OCI-LY1 (cell line): ENCODE results near the gene VMA21.

Experiments
- H2AFZ ChIP-seq: fragments of 200-600 bp; sonication (generic), shearing (Covaris generic); 2 replicates; pipeline ENCODE4 v1.6.0; 2014; ENCODE audit warnings: antibody characterized with exemption, mild to moderate bottlenecking, low read length
- H3F3A ChIP-seq: fragments of 200-600 bp; sonication (generic), shearing (Covaris generic); 2 replicates; pipeline ENCODE4 v1.6.0; 2014; ENCODE audit warnings: mild to moderate bottlenecking, antibody characterized with exemption, low read length, moderate library complexity; ENCODE audit not compliant: insufficient read depth
- H3K27ac ChIP-seq: fragments of 200-600 bp; sonication (generic); 2 replicates; pipeline ENCODE4 v1.5.1; 2014; ENCODE audit warnings: low read length, mixed run types, mild to moderate bottlenecking, low read depth; ENCODE audit not compliant: poor library complexity, severe bottlenecking
- H3K27me3 ChIP-seq: fragments of 200-600 bp; sonication (generic); 2 replicates; pipeline ENCODE4 v1.6.0; 2014; ENCODE audit warnings: antibody characterized with exemption, mild to moderate bottlenecking, low read length, moderate library complexity; ENCODE audit not compliant: insufficient read depth
- H3K36me3 ChIP-seq: fragments of 200-600 bp; sonication (generic); 2 replicates; pipeline ENCODE4 v1.6.1; 2014; ENCODE audit warnings: mild to moderate bottlenecking, antibody characterized with exemption, low read length, moderate library complexity, mixed read lengths; ENCODE audit not compliant: insufficient read depth
- H3K4me1 ChIP-seq: fragments of 200-600 bp; sonication (generic); 2 replicates; pipeline ENCODE4 v1.5.1; 2014; ENCODE audit warnings: mild to moderate bottlenecking, low read length, moderate library complexity; ENCODE audit not compliant: insufficient read depth, severe bottlenecking
- H3K4me2 ChIP-seq: fragments of 200-600 bp; sonication (generic), shearing (Covaris generic); 2 replicates; pipeline ENCODE4 v1.6.1; 2014; ENCODE audit warnings: low read length
- H3K4me3 ChIP-seq: fragments of 200-600 bp; sonication (generic); 2 replicates; pipeline ENCODE4 v1.5.1; 2014; ENCODE audit warnings: low read length, low read depth, mild to moderate bottlenecking, mixed read lengths; ENCODE audit not compliant: poor library complexity, severe bottlenecking
- H3K79me2 ChIP-seq: fragments of 200-600 bp; shearing (Covaris generic); 2 replicates; pipeline ENCODE4 v1.6.1; 2016; ENCODE audit warnings: mixed run types, low read length, mixed read lengths; ENCODE audit not compliant: insufficient read depth
- H3K9ac ChIP-seq: fragments of 200-600 bp; sonication (generic), shearing (Covaris generic); 2 replicates; pipeline ENCODE4 v1.6.1; 2014; ENCODE audit warnings: mild to moderate bottlenecking, low read length, mixed read lengths
- H3K9me2 ChIP-seq: fragments of 200-600 bp; sonication (generic), shearing (Covaris generic); 2 replicates; pipeline ENCODE4 v1.6.1; 2014; ENCODE audit warnings: low read depth, mild to moderate bottlenecking, low read length, mixed read lengths
- H3K9me3 ChIP-seq: fragments of 200-600 bp; shearing (Covaris generic); 2 replicates; pipeline ENCODE4 v1.6.1; 2014; ENCODE audit warnings: low read length, mixed read lengths
- H4K20me1 ChIP-seq: fragments of 200-600 bp; sonication (generic), shearing (Covaris generic); 2 replicates; pipeline ENCODE4 v1.6.0; 2016; ENCODE audit warnings: mild to moderate bottlenecking, low read length; ENCODE audit not compliant: insufficient read depth
- EZH2 ChIP-seq: fragments of 200-600 bp; sonication (generic), shearing (Covaris generic); IDR thresholded peaks from 2 replicates; pipeline ENCODE4 v1.8.0; 2017; ENCODE audit warnings: borderline replicate concordance, mixed run types, mild to moderate bottlenecking, antibody characterized with exemption, low read length, moderate library complexity, mixed read lengths
- TF ChIP-seq, protein P1 (sequence below): fragments of 200-600 bp; sonication (generic), shearing (Covaris generic); IDR thresholded peaks from 2 replicates; pipeline ENCODE4 v1.5.1; 2017; ENCODE audit warnings: mild to moderate bottlenecking, antibody characterized with exemption, low read length, moderate library complexity, mixed read lengths

VMA21 gene

GRCh38 chrX:151384807-151385206, 12.2 kb upstream of the VMA21 start:
- Histone ChIP-seq H3K4me3 (no peak overlapping the region), H3K27ac (no peak overlapping the region), H3K4me2 (no peak overlapping the region), H3K9me2 (no peaks in the 10 kb centered on the region), H3K9me3 (no peaks in the 10 kb centered on the region), H3K79me2 (no peaks in the 10 kb centered on the region), H3K4me1 (no peaks in the 10 kb centered on the region), H3K27me3 (no peaks in the 10 kb centered on the region), H3K9ac (no peak overlapping the region), H4K20me1 (no peaks in the 10 kb centered on the region), H2AFZ (no peak overlapping the region), H3F3A (no peaks in the 10 kb centered on the region), H3K36me3 (no peaks in the 10 kb centered on the region)
- TF ChIP-seq, protein P1, sequence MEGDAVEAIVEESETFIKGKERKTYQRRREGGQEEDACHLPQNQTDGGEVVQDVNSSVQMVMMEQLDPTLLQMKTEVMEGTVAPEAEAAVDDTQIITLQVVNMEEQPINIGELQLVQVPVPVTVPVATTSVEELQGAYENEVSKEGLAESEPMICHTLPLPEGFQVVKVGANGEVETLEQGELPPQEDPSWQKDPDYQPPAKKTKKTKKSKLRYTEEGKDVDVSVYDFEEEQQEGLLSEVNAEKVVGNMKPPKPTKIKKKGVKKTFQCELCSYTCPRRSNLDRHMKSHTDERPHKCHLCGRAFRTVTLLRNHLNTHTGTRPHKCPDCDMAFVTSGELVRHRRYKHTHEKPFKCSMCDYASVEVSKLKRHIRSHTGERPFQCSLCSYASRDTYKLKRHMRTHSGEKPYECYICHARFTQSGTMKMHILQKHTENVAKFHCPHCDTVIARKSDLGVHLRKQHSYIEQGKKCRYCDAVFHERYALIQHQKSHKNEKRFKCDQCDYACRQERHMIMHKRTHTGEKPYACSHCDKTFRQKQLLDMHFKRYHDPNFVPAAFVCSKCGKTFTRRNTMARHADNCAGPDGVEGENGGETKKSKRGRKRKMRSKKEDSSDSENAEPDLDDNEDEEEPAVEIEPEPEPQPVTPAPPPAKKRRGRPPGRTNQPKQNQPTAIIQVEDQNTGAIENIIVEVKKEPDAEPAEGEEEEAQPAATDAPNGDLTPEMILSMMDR, result no peak
- TF ChIP-seq EZH2, result no peak

DNA sequence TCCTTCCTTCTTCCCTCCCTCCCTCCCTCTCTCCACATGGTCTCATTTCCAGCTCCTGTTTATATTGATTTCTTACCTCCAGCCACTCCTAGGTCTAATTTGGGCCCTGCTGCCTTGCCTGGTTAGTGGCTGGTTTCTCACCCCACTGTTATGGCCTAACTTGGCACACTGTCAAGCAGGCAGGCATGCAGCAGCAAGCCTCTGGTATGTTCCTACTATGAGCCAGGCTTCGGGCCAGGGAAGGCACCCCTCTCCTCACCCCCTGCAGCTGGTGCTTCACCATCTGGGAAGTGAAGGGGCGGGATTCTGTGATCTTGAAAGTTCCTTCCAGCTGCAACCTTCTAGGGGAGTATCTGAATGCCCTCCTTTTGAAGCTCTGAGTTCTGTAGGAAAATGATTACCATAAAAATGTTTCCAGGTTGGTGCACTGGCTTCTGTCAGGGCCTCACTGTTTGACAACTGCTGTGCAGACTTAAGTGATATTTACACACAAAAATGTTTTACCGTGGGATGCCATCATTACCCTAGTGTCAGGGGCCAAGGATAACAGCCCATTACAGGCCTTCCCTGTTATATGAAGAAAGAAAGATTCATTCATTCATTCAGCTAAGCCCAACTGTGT, 10.1 kb upstream of the VMA21 start:
- no peaks in the 10 kb centered on the region for H4K20me1 ChIP-seq
- H3K9me2 ChIP-seq, result no peaks in the 10 kb centered on the region
- H3K9me3 ChIP-seq, result no peaks in the 10 kb centered on the region
- H3K9ac ChIP-seq, result no peak overlapping the region
- no peaks in the 10 kb centered on the region for H3K4me1 ChIP-seq
- no peak overlapping the region for H3K4me3 ChIP-seq
- no peaks in the 10 kb centered on the region for H3K27me3 ChIP-seq
- H2AFZ ChIP-seq, result no peak overlapping the region
- H3K27ac ChIP-seq, result no peak overlapping the region
- H3K79me2 ChIP-seq, result no peaks in the 10 kb centered on the region
- no peaks in the 10 kb centered on the region for H3F3A ChIP-seq
- no peak overlapping the region for H3K4me2 ChIP-seq
- TF ChIP-seq, protein P1, result no peak
- no peaks in the 10 kb centered on the region for H3K36me3 ChIP-seq

DNA sequence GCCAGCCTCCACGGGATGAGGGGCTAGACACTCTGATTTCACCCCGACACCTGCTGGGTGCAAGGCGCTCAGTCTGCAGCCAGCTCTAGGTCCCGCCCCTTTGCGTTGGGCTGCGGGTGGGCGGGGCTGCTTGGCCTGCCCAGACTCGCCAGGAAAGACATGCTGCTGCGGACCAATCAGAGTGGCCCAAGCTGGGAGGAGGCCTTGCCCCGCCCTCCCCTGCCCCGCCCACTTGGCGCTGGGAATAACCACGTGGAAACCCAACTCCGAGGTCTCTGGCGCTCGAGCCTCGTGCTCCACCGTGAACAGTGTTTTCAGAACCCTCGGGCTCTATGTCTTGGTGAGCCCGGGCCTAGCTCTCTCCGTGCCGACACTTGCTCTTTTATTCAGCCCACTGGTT, 5.3 kb upstream of the VMA21 start:
- Histone ChIP-seq H3K9ac (no peak overlapping the region), H3K9me3 (no peaks in the 10 kb centered on the region), H3K79me2 (no peaks in the 10 kb centered on the region), H3K4me1 (peaks cover 30% of the 10 kb centered on the region), H3K4me3 (no peak overlapping the region), H4K20me1 (no peaks in the 10 kb centered on the region), H3K27ac (no peak overlapping the region), H3K9me2 (no peaks in the 10 kb centered on the region), H3K27me3 (no peaks in the 10 kb centered on the region), H2AFZ (no peak overlapping the region), H3K4me2 (no peak overlapping the region), H3F3A (no peaks in the 10 kb centered on the region), H3K36me3 (no peaks in the 10 kb centered on the region)
- TF ChIP-seq EZH2, result no peak
- TF ChIP-seq, protein P1, result no peak
